GM12892 (cell line): ENCODE results near the gene MCM7.

Experiments used
- POLR2A ChIP-seq: IDR thresholded peaks from 2 replicates; pipeline ENCODE4 v1.6.1; 2011; ENCODE audit warnings: low read depth, low read length, control low read depth
- POLR2AphosphoS5 ChIP-seq: IDR thresholded peaks from 2 replicates; pipeline ENCODE4 v1.6.1; 2011; ENCODE audit warnings: low read depth, low read length, control low read depth

- TF ChIP-seq POLR2AphosphoS5 (no peak), POLR2A (no peak)
Observed at GRCh38 chr7:100148225-100148558, 47.0 kb upstream of the MCM7 start.
